Panc1 (cell line): ENCODE data around the gene GNPDA2.

Experiments
- CTCF ChIP-seq: fragments of 450-650 bp; IDR thresholded peaks from 2 replicates; pipeline ENCODE4 v1.5.1; 2017; ENCODE audit warnings: mild to moderate bottlenecking
- POLR2AphosphoS5 ChIP-seq: IDR thresholded peaks from 2 replicates; pipeline ENCODE4 v1.6.1; 2012; ENCODE audit warnings: mild to moderate bottlenecking, low read depth, low read length, moderate library complexity

- TF ChIP-seq CTCF (no peak), POLR2AphosphoS5 (no peak)
Observed at GRCh38 chr4:44662623-44663005, 63.7 kb downstream of the GNPDA2 start.
